ENCODE data around the gene CLEC4M. TPM values are rescaled to one million over a fixed set of nuclear protein-coding genes. Genes with fewer than 3 reads are reported as not detected.

The CLEC4M gene, protein sequence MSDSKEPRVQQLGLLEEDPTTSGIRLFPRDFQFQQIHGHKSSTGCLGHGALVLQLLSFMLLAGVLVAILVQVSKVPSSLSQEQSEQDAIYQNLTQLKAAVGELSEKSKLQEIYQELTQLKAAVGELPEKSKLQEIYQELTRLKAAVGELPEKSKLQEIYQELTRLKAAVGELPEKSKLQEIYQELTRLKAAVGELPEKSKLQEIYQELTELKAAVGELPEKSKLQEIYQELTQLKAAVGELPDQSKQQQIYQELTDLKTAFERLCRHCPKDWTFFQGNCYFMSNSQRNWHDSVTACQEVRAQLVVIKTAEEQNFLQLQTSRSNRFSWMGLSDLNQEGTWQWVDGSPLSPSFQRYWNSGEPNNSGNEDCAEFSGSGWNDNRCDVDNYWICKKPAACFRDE
- not detected in 2 replicates for total RNA-seq (ENCODE audit: low replicate concordance)

DNA sequence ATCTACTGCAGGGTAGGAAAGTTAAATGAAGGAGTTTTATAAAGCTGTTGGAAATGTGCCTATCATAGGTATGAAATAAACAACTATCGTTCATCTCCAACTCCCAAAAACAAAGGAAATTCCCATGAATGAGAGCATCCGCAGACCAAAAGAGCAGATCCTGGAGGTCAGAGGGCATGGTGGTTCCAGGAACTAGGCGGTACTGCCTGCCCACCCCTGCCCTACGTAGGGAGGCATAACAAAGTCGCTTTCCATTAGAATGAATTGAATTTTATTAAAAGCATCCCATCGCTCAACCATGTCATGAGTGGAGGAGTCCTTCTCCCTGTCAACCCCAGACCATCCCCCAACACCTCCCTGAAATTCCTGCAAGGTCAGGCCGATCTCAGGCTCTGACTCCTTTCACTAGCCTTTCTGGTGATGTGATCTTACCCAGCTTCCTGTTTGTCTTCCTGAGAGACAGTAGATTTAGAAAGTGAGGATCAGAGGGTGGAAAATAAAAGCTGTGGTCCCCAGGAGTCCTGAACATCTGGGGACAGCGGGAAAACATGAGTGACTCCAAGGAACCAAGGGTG lies at the start of gene CLEC4M:
Gene CLEC4M, plus strand, starts transcription at position 525 of the 575 bp plus-strand sequence. Its CDS starts 24 bp downstream, at position 549.
- TF ChIP-seq, protein P1, sequence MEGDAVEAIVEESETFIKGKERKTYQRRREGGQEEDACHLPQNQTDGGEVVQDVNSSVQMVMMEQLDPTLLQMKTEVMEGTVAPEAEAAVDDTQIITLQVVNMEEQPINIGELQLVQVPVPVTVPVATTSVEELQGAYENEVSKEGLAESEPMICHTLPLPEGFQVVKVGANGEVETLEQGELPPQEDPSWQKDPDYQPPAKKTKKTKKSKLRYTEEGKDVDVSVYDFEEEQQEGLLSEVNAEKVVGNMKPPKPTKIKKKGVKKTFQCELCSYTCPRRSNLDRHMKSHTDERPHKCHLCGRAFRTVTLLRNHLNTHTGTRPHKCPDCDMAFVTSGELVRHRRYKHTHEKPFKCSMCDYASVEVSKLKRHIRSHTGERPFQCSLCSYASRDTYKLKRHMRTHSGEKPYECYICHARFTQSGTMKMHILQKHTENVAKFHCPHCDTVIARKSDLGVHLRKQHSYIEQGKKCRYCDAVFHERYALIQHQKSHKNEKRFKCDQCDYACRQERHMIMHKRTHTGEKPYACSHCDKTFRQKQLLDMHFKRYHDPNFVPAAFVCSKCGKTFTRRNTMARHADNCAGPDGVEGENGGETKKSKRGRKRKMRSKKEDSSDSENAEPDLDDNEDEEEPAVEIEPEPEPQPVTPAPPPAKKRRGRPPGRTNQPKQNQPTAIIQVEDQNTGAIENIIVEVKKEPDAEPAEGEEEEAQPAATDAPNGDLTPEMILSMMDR (IDR thresholded peaks at IDR 0.05; ENCODE audit: insufficient read depth, low read length): no peak
- no peak for DNase-seq (ENCODE audit: low read depth)
- H3K4me3 ChIP-seq (ENCODE audit: low read depth, low read length): no peak within 1 kb of the TSS

DNA sequence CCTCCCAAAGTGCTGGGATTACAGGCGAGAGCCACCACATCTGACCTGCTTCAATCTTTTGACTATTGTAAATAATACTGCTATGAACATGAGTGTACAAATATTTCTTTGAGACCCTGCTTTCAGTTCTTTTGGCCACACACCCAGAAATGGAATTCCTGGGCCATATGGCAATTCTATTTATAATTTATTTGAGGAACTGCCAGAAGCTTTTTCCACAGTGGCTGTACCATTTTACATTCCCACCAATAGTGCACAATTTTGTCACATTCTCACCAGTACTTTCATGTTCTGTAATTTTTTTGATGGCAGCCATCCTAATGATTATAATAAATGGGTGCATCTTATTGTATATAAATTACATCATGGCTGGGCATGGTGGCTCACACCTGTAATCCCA lies 47.4 kb upstream of the CLEC4M start:
- H3K4me3 ChIP-seq (ENCODE audit: low read depth, low read length): no peak overlapping the region
- TF ChIP-seq, protein P1 (IDR thresholded peaks at IDR 0.05; ENCODE audit: insufficient read depth, low read length): no peak
- DNase-seq (ENCODE audit: low read depth): no peak

DNA sequence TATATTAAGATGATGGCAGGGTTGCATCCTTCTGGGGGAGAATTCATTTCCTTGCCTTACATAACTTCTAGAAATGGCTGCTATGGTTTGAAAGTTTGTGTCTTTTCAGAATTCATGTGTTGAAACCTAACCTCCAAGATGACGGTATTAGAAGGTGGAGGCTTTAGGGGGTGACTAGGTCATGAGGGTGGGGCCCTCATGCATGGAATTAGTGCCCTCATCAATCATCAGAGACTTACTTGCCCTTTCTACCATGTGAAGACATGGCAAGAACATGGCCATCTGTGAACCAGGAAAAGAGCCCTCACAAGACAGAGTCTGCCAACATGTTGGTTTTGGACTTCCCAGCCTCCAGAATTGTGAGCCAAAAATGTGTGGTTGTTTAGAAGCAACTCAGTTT lies 46.3 kb upstream of the CLEC4M start:
- DNase-seq (ENCODE audit: low read depth): no peak
- H3K4me3 ChIP-seq (ENCODE audit: low read depth, low read length): no peak overlapping the region
- TF ChIP-seq, protein P1 (IDR thresholded peaks at IDR 0.05; ENCODE audit: insufficient read depth, low read length): no peak

DNA sequence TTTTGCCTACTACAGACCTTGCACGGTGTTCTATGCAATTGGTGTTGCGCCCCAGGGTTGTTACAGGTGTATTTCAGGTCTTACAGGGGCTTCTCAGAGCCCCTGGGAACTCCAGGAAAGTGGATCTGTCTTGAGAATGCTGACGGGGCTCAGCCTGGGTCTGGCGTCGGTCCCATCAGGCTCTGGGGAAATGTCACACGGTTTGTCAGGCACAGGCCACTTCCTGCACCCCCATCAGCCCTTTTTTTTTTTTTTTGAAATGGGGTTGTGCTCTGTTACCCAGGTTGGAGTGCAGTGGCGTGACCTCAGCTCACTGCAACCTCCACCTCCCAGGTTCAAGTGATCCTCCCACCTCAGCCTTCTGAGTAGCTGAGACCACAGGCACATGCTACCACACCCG lies 44.4 kb upstream of the CLEC4M start:
- TF ChIP-seq, protein P1 (IDR thresholded peaks at IDR 0.05; ENCODE audit: insufficient read depth, low read length): no peak
- H3K4me3 ChIP-seq (ENCODE audit: low read depth, low read length): no peak overlapping the region
- DNase-seq (ENCODE audit: low read depth): no peak

DNA sequence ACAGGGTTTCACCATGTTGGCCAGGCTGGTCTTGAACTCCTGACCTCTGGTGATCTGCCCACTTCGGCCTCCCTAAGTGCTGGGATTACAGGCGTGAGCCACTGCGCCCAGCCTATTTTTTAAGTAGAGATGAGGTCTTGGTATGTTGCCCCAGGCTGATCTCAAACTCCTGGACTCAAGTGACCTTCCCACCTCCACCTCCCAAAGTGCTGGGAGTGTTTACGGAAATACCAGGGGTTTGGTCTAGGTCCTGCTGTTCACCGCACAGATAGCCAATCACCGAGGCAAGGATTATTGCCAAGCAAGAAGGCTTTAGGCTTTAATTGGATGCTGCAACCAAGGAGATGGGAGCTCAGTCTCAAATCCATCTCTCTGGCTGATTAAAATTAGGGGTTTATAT lies 42.7 kb upstream of the CLEC4M start:
- DNase-seq (ENCODE audit: low read depth): no peak
- TF ChIP-seq, protein P1 (IDR thresholded peaks at IDR 0.05; ENCODE audit: insufficient read depth, low read length): no peak
- H3K4me3 ChIP-seq (ENCODE audit: low read depth, low read length): no peak overlapping the region

DNA sequence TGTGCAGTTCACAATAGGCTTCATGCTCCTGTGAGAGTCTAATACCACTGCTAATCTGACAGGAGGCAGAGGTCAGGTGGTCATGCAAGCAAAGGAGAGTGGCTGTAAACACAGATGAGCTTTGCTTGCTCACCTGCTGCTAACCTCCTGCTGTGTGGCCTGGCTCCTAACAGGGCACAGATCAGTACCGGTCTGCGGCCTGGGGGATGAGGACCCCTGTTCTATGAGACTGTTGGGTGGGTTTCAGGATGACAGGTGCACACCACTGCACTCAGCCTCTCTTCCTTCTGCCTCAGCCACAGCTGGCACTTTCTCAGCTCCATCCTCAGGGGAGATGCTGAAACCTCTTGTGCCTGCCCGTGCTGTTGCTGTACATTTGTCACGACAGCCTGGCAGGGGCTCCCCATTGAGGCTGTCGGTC lies 40.8 kb upstream of the CLEC4M start:
- TF ChIP-seq, protein P1 (IDR thresholded peaks at IDR 0.05; ENCODE audit: insufficient read depth, low read length): no peak
- no peak for DNase-seq (ENCODE audit: low read depth)
- no peak overlapping the region for H3K4me3 ChIP-seq (ENCODE audit: low read depth, low read length)
